A673 (cell line): Measurements from ENCODE around the gene PRAF2. TPM values are rescaled to one million over a fixed set of nuclear protein-coding genes. Genes with fewer than 3 reads are reported as not detected.

ENCODE experiments used
- BruUV-seq: library from RNA; stranded (reverse); fragments of 400-500 nt; replicated peaks from 2 replicates; lab custom pipeline; 2021; lab: Mats Ljungman, UMichigan
- CTCF ChIA-PET: fragments of 300-600 bp; sonication (Branson Sonifier 250); formaldehyde crosslinking; loops from one replicate; lab custom pipeline; 2022; ENCODE audit warnings: antibody characterized with exemption; lab: Charles Lee
- POLR2A ChIA-PET: fragments of 300-600 bp; sonication (Branson Sonifier 250); formaldehyde crosslinking; loops from one replicate; lab custom pipeline; 2022; ENCODE audit warnings: antibody characterized with exemption; ENCODE audit not compliant: low non-redundant PET; lab: Charles Lee
- DNase-seq: peaks from one replicate; pipeline ENCODE4 v3.0.0-alpha.2; 2015; ENCODE audit warnings: low spot score
- H3K27ac ChIP-seq: fragments of 200-600 bp; sonication (generic); 2 replicates; pipeline ENCODE4 v1.5.1; 2016; ENCODE audit warnings: mixed run types, low read depth, mild to moderate bottlenecking, mixed read lengths, antibody characterized with exemption, low read length; ENCODE audit not compliant: poor library complexity, severe bottlenecking
- H3K27me3 ChIP-seq: fragments of 200-600 bp; sonication (generic); replicated peaks from 2 replicates; pipeline ENCODE4 v1.6.1; 2017; ENCODE audit warnings: mixed run types, low read depth, mild to moderate bottlenecking, mixed read lengths, antibody characterized with exemption, low read length; ENCODE audit not compliant: insufficient read depth, poor library complexity
- H3K36me3 ChIP-seq: fragments of 200-600 bp; sonication (generic); 2 replicates; pipeline ENCODE4 v1.6.1; 2016; ENCODE audit warnings: mixed run types, mild to moderate bottlenecking, mixed read lengths, antibody characterized with exemption, low read length; ENCODE audit not compliant: insufficient read depth, poor library complexity, severe bottlenecking
- H3K4me1 ChIP-seq: fragments of 200-600 bp; sonication (generic); 2 replicates; pipeline ENCODE4 v1.6.1; 2017; ENCODE audit warnings: mixed run types, mild to moderate bottlenecking, mixed read lengths, antibody characterized with exemption, low read length; ENCODE audit not compliant: insufficient read depth, poor library complexity, severe bottlenecking
- H3K4me3 ChIP-seq: fragments of 200-600 bp; sonication (generic); 2 replicates; pipeline ENCODE4 v1.5.1; 2016; ENCODE audit warnings: low read depth, mixed run types, mild to moderate bottlenecking, mixed read lengths, low read length; ENCODE audit not compliant: poor library complexity, severe bottlenecking
- H3K9me3 ChIP-seq: fragments of 200-600 bp; sonication (generic); 2 replicates; pipeline ENCODE4 v1.6.1; 2016; ENCODE audit warnings: mixed run types, low read depth, mild to moderate bottlenecking, mixed read lengths, antibody characterized with exemption, low read length; ENCODE audit not compliant: poor library complexity, severe bottlenecking
- EZH2 ChIP-seq: fragments of 200-600 bp; sonication (generic); IDR thresholded peaks from 2 replicates; pipeline ENCODE4 v1.6.1; 2017; ENCODE audit warnings: borderline replicate concordance, low read depth, mild to moderate bottlenecking, mixed read lengths, antibody characterized with exemption, low read length; ENCODE audit not compliant: poor library complexity, severe bottlenecking
- intact Hi-C: fragments of 100-400 bp; cut with micrococcal nuclease; formaldehyde crosslinking; loops from one replicate; pipeline ENCODE4 v1.10.0; 2022; ENCODE audit not compliant: unreplicated experiment
- total RNA-seq: library from RNA; stranded (reverse); gene quantifications from 2 replicates; pipeline ENCODE4 v1.2.3, GENCODE V29; 2021
- TF ChIP-seq, protein P1 (sequence below): fragments of 300-800, 200-600 bp; sonication (generic); conservative IDR thresholded peaks from 2 replicates; pipeline ENCODE4 v1.5.1; 2017; ENCODE audit warnings: low read depth, mild to moderate bottlenecking, antibody characterized with exemption, low read length, moderate library complexity, mixed read lengths

Gene PRAF2
- total RNA-seq, 1 experiment from 2014 or later = 21.3 TPM

DNA sequence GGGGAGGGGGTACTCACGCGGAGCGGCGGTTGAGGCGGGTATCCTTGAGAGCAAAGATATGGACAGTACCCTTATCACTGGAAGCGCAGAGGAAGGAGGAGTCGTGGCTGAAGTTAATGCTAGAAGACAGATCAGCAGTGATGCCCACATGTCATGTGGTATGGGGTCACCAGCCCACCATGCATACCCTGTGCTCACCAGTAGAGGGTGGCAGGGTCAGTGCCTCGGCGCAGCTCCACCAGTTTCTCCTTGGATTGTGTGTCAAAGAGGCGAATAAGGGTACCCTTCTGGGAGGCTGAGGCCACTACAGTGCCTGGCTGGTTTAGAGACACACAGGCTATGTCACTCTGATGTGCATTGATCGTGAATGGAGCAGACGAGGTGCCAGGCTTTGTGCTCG, 1.5 kb upstream of the PRAF2 start:
- no peak for DNase-seq
- BruUV-seq = no TSS peak
- POLR2A ChIA-PET = no interaction called here
- Histone ChIP-seq H3K36me3 (peaks cover 3% of the 10 kb centered on the region), H3K27ac (no peak overlapping the region), H3K9me3 (no peaks in the 10 kb centered on the region), H3K27me3 (no peaks in the 10 kb centered on the region), H3K4me1 (peaks cover 7% of the 10 kb centered on the region), H3K4me3 (no peak overlapping the region)
- TF ChIP-seq, protein P1, sequence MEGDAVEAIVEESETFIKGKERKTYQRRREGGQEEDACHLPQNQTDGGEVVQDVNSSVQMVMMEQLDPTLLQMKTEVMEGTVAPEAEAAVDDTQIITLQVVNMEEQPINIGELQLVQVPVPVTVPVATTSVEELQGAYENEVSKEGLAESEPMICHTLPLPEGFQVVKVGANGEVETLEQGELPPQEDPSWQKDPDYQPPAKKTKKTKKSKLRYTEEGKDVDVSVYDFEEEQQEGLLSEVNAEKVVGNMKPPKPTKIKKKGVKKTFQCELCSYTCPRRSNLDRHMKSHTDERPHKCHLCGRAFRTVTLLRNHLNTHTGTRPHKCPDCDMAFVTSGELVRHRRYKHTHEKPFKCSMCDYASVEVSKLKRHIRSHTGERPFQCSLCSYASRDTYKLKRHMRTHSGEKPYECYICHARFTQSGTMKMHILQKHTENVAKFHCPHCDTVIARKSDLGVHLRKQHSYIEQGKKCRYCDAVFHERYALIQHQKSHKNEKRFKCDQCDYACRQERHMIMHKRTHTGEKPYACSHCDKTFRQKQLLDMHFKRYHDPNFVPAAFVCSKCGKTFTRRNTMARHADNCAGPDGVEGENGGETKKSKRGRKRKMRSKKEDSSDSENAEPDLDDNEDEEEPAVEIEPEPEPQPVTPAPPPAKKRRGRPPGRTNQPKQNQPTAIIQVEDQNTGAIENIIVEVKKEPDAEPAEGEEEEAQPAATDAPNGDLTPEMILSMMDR = no peak
- TF ChIP-seq EZH2 = no peak
- intact Hi-C loops = no loop called here
- CTCF ChIA-PET = no interaction called here

DNA sequence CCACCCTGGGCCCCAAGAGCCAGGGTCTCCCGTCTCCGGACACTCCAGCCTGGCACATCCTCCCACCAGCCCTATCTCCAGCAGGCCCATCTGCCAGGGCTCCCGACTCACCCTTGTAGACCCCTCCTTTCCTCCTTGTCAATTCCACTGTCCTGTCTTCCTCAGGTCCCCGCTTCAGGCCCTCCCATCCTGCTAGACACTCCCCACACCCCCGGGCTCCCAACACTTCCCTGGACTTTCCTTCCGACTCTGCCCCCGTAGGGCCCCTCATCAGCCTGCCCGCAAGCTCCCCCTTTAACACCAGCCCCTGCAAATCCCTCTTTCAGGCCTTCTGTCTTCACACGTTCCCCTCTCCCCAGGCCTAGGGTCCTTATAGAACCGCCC, 1.1 kb downstream of the PRAF2 start:
- H3K4me1 ChIP-seq = peaks cover 7% of the 10 kb centered on the region
- no peaks in the 10 kb centered on the region for H3K9me3 ChIP-seq
- intact Hi-C loops = no loop called here
- H3K4me3 ChIP-seq = peak overlapping the region; percentile 73
- CTCF ChIA-PET = no interaction called here
- no peak for DNase-seq
- no peaks in the 10 kb centered on the region for H3K27me3 ChIP-seq
- TF ChIP-seq EZH2 = no peak
- TF ChIP-seq, protein P1 = no peak
- BruUV-seq = no TSS peak
- peaks cover 3% of the 10 kb centered on the region for H3K36me3 ChIP-seq
- H3K27ac ChIP-seq = no peak overlapping the region
- POLR2A ChIA-PET = no interaction called here

DNA sequence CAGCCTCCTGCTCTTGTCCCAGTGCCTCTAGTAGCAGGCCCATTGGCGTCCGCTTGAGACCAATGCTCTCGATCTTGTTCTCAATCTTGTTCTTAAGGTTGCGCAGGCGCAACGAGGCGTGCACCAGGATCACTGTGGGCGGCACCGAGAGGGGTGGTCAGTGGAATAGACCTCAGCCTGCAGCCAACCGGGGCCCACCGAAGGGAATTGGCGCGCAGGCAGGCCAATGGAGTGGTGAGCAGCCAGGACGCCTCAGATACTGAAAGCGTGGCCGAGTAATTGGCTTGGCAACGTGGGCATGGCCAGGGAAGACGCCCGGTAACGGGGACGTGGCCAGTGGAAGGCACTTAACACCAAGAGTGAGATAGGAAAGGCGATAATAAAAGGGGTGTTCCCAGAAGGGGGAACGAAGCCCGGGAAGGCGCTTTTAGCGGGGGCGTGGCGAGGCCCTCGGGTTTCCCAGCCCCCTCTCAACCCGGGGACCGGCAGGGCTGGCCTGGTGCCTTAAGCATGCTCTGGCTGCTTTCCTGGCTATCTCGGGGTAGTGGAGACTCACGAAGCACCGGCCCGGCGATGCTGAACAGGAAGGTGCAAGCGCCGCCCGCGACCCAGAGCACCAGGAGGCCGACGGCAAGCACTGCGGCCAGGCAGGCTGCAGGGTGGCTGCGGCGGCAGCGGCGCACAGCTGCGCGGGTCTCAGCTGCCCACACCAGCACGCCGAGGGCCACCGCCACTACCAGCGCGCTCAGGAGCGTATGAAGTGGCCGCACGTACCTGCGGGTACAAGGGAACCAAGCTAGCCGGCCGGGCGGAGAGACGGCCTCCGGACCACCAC, 1.7 kb downstream of the PRAF2 start:
- intact Hi-C loops = no loop called here
- H3K27me3 ChIP-seq = no peaks in the 10 kb centered on the region
- peak overlapping the region; percentile 73 for H3K4me3 ChIP-seq
- CTCF ChIA-PET = no interaction called here
- TF ChIP-seq EZH2 = no peak
- TF ChIP-seq, protein P1 = no peak
- no TSS peak for BruUV-seq
- peaks cover 7% of the 10 kb centered on the region for H3K4me1 ChIP-seq
- peaks cover 3% of the 10 kb centered on the region for H3K36me3 ChIP-seq
- POLR2A ChIA-PET = no interaction called here
- DNase-seq = no peak
- H3K27ac ChIP-seq = no peak overlapping the region
- no peaks in the 10 kb centered on the region for H3K9me3 ChIP-seq
